ENCODE results near the gene NSF.

NSF gene

DNA sequence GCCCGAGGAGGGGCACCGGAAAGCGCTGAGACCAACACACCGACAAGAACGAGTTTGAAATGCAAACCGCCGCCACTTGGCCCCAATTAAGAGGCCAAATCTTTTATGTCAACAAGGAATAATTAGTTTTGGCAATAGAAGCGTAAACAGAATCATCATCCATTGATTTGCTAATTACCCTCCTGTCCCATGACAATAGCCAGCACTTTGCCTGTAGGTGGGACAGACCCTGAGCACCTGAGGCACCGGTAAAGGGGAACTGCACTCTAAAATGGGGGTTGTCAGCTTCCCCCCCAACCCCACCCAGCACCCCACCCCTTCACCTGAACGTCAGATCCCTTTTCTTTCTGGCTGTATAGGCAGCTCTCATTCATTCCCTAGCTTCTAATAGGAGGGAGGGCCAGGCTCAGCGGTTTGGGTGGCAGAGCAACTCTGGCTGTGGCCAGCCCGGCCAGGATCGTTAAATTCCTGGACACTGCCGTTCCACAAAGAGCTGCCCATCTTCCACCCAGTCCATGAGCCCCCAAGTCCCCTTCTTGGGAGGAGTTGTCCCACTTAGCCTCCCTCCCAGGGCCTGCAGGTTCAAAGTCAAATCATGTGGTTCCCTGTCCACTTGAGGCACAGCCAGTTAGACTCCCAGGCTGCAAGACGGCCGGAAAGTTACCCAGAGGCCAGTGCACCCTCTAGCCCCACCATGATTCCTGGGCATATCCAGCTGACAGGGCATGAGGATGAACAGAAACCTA lies 182.2 kb downstream of the NSF start (continued):
- TF ChIP-seq ZNF658 (tag by site-specific recombination; IDR thresholded peaks at IDR 0.05), result no peak
- TF ChIP-seq ZNF747 (tag by site-specific recombination; IDR thresholded peaks at IDR 0.05), result no peak
- peak; percentile 53 for TF ChIP-seq FEZF1 (tag by site-specific recombination; IDR thresholded peaks at IDR 0.05)
- no peak for TF ChIP-seq ZSCAN30 (tag by site-specific recombination; IDR thresholded peaks at IDR 0.05)
- no peak for TF ChIP-seq GLIS1 (tag by site-specific recombination; IDR thresholded peaks at IDR 0.05)
- TF ChIP-seq ZNF660 (tag by site-specific recombination; IDR thresholded peaks at IDR 0.05), result no peak
- no peak for TF ChIP-seq ZNF48 (tag by site-specific recombination; IDR thresholded peaks at IDR 0.05)
- TF ChIP-seq ZNF214 (tag by site-specific recombination; IDR thresholded peaks at IDR 0.05; ENCODE audit: borderline replicate concordance), result no peak
- TF ChIP-seq ZNF600 (tag by site-specific recombination; IDR thresholded peaks at IDR 0.05), result no peak
- no peak for TF ChIP-seq ZNF16 (tag by site-specific recombination; IDR thresholded peaks at IDR 0.05; ENCODE audit: low read depth)
- TF ChIP-seq ZNF529 (tag by site-specific recombination; IDR thresholded peaks at IDR 0.05; ENCODE audit: insufficient replicate concordance), result no peak
- TF ChIP-seq, protein P1, sequence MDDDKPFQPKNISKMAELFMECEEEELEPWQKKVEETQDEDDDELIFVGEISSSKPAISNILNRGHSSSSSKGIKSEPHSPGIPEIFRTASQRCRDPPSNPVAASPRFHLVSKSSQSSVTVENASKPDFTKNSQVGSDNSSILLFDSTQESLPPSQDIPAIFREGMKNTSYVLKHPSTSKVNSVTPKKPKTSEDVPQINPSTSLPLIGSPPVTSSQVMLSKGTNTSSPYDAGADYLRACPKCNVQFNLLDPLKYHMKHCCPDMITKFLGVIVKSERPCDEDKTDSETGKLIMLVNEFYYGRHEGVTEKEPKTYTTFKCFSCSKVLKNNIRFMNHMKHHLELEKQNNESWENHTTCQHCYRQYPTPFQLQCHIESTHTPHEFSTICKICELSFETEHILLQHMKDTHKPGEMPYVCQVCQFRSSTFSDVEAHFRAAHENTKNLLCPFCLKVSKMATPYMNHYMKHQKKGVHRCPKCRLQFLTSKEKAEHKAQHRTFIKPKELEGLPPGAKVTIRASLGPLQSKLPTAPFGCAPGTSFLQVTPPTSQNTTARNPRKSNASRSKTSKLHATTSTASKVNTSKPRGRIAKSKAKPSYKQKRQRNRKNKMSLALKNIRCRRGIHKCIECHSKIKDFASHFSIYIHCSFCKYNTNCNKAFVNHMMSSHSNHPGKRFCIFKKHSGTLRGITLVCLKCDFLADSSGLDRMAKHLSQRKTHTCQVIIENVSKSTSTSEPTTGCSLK (tag by site-specific recombination; IDR thresholded peaks at IDR 0.05), result no peak
- no peak for TF ChIP-seq REPIN1 (tag by site-specific recombination; IDR thresholded peaks at IDR 0.05; ENCODE audit: low read depth)
- no peak for TF ChIP-seq ZNF138 (tag by site-specific recombination; IDR thresholded peaks at IDR 0.05; ENCODE audit: borderline replicate concordance)
- TF ChIP-seq ZNF146 (tag by site-specific recombination; IDR thresholded peaks at IDR 0.05), result no peak
- TF ChIP-seq ZBTB21 (tag by site-specific recombination; IDR thresholded peaks at IDR 0.05), result no peak
- TF ChIP-seq, protein P2, sequence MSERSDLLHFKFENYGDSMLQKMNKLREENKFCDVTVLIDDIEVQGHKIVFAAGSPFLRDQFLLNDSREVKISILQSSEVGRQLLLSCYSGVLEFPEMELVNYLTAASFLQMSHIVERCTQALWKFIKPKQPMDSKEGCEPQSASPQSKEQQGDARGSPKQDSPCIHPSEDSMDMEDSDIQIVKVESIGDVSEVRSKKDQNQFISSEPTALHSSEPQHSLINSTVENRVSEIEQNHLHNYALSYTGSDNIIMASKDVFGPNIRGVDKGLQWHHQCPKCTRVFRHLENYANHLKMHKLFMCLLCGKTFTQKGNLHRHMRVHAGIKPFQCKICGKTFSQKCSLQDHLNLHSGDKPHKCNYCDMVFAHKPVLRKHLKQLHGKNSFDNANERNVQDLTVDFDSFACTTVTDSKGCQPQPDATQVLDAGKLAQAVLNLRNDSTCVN (tag by site-specific recombination; optimal IDR thresholded peaks at IDR 0.05), result no peak
- TF ChIP-seq, protein P3, sequence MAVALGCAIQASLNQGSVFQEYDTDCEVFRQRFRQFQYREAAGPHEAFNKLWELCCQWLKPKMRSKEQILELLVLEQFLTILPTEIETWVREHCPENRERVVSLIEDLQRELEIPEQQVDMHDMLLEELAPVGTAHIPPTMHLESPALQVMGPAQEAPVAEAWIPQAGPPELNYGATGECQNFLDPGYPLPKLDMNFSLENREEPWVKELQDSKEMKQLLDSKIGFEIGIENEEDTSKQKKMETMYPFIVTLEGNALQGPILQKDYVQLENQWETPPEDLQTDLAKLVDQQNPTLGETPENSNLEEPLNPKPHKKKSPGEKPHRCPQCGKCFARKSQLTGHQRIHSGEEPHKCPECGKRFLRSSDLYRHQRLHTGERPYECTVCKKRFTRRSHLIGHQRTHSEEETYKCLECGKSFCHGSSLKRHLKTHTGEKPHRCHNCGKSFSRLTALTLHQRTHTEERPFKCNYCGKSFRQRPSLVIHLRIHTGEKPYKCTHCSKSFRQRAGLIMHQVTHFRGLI (tag by site-specific recombination; IDR thresholded peaks at IDR 0.05), result no peak
- TF ChIP-seq EGR2 (tag by site-specific recombination; IDR thresholded peaks at IDR 0.05; ENCODE audit: low read depth), result no peak
- no peak for TF ChIP-seq ZFP37 (tag by site-specific recombination; IDR thresholded peaks at IDR 0.05)
- no peak for TF ChIP-seq HOXA7 (CRISPR knock-in tag; IDR thresholded peaks at IDR 0.05; ENCODE audit: borderline replicate concordance)
- TF ChIP-seq, protein P4, sequence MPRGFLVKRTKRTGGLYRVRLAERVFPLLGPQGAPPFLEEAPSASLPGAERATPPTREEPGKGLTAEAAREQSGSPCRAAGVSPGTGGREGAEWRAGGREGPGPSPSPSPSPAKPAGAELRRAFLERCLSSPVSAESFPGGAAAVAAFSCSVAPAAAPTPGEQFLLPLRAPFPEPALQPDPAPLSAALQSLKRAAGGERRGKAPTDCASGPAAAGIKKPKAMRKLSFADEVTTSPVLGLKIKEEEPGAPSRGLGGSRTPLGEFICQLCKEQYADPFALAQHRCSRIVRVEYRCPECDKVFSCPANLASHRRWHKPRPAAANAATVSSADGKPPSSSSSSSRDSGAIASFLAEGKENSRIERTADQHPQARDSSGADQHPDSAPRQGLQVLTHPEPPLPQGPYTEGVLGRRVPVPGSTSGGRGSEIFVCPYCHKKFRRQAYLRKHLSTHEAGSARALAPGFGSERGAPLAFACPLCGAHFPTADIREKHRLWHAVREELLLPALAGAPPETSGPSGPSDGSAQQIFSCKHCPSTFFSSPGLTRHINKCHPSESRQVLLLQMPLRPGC (tag by site-specific recombination; IDR thresholded peaks at IDR 0.05), result no peak
- TF ChIP-seq TRIM28 (IDR thresholded peaks at IDR 0.05; ENCODE audit: borderline replicate concordance, low read length), result no peak
- TF ChIP-seq ZNF350 (tag by site-specific recombination; IDR thresholded peaks at IDR 0.05), result no peak
- TF ChIP-seq ZNF223 (tag by site-specific recombination; IDR thresholded peaks at IDR 0.05), result no peak
- TF ChIP-seq, protein P5, sequence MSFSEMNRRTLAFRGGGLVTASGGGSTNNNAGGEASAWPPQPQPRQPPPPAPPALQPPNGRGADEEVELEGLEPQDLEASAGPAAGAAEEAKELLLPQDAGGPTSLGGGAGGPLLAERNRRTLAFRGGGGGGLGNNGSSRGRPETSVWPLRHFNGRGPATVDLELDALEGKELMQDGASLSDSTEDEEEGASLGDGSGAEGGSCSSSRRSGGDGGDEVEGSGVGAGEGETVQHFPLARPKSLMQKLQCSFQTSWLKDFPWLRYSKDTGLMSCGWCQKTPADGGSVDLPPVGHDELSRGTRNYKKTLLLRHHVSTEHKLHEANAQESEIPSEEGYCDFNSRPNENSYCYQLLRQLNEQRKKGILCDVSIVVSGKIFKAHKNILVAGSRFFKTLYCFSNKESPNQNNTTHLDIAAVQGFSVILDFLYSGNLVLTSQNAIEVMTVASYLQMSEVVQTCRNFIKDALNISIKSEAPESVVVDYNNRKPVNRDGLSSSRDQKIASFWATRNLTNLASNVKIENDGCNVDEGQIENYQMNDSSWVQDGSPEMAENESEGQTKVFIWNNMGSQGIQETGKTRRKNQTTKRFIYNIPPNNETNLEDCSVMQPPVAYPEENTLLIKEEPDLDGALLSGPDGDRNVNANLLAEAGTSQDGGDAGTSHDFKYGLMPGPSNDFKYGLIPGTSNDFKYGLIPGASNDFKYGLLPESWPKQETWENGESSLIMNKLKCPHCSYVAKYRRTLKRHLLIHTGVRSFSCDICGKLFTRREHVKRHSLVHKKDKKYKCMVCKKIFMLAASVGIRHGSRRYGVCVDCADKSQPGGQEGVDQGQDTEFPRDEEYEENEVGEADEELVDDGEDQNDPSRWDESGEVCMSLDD (tag by site-specific recombination; IDR thresholded peaks at IDR 0.05), result no peak
- TF ChIP-seq SP3 (tag by site-specific recombination; IDR thresholded peaks at IDR 0.05), result no peak
- peak; percentile 27; the same call in 1 of the 2 replicates for TF ChIP-seq WT1 (tag by site-specific recombination; IDR thresholded peaks at IDR 0.05)
- TF ChIP-seq, protein P6, sequence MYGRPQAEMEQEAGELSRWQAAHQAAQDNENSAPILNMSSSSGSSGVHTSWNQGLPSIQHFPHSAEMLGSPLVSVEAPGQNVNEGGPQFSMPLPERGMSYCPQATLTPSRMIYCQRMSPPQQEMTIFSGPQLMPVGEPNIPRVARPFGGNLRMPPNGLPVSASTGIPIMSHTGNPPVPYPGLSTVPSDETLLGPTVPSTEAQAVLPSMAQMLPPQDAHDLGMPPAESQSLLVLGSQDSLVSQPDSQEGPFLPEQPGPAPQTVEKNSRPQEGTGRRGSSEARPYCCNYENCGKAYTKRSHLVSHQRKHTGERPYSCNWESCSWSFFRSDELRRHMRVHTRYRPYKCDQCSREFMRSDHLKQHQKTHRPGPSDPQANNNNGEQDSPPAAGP (tag by site-specific recombination; IDR thresholded peaks at IDR 0.05), result no peak
- no peak for TF ChIP-seq ZNF664 (tag by site-specific recombination; IDR thresholded peaks at IDR 0.05)
- peak; percentile 9; the same call in 1 of the 2 replicates for TF ChIP-seq ZNF24 (tag by site-specific recombination; IDR thresholded peaks at IDR 0.05)
